Stimulated activated CD8-positive, alpha-beta memory T cell treated with anti-CD3 and anti-CD28 coated beads, Interleukin-12 subunit alpha, Interleukin-12 subunit beta, amount 100 ng/mL, for 24 hours (primary cell): ENCODE data around the gene DNAJC2.
"Not testable (repeated sequence)": the region's sequence is repeated elsewhere in the genome, so short reads cannot be mapped to it uniquely, and the experiment has no call there.

Experiments used
- DNase-seq: peaks from one replicate; pipeline ENCODE4 v3.0.0-alpha.2; 2020; ENCODE audit errors: extremely low read depth

DNAJC2 gene

GRCh38 chr7:103343332-103343731, 1.2 kb downstream of the DNAJC2 start:
- no peak for DNase-seq

- no peak for DNase-seq
Observed at GRCh38 chr7:103341466-103341865, 3.1 kb downstream of the DNAJC2 start.

GRCh38 chr7:103338864-103339263, 5.7 kb downstream of the DNAJC2 start:
- DNase-seq = no peak

GRCh38 chr7:103336761-103337160, 7.8 kb downstream of the DNAJC2 start:
- no peak for DNase-seq

GRCh38 chr7:103325744-103326143, 18.8 kb downstream of the DNAJC2 start:
- DNase-seq = no peak

GRCh38 chr7:103317009-103317408, 27.6 kb downstream of the DNAJC2 start:
- DNase-seq = no peak

GRCh38 chr7:103316380-103316941, 28.1 kb downstream of the DNAJC2 start:
- DNase-seq = no peak

- no peak for DNase-seq
Observed at GRCh38 chr7:103314852-103315251, 29.7 kb downstream of the DNAJC2 start.

GRCh38 chr7:103307503-103308231, 36.9 kb downstream of the DNAJC2 start:
- no peak for DNase-seq

- no peak for DNase-seq
Observed at GRCh38 chr7:103301441-103301840, 43.1 kb downstream of the DNAJC2 start.

GRCh38 chr7:103299660-103300059, 44.9 kb downstream of the DNAJC2 start:
- DNase-seq = no peak

- DNase-seq = no peak
Observed at GRCh38 chr7:103297837-103298179, 46.8 kb downstream of the DNAJC2 start.

- DNase-seq = peak; percentile 88
Observed at GRCh38 chr7:103296901-103297836, 47.4 kb downstream of the DNAJC2 start, which contains the start of gene PMPCB. TSS of gene PMPCB (plus strand) at chr7:103297435. CDS start at chr7:103297460, 25 bp downstream.

GRCh38 chr7:103293526-103293925, 51.0 kb downstream of the DNAJC2 start:
- no peak for DNase-seq

GRCh38 chr7:103292122-103292521, 52.4 kb downstream of the DNAJC2 start:
- no peak for DNase-seq

GRCh38 chr7:103282802-103283427, 61.7 kb downstream of the DNAJC2 start:
- not testable (repeated sequence) for DNase-seq

- not testable (repeated sequence) for DNase-seq
Observed at GRCh38 chr7:103280803-103281155, 63.8 kb downstream of the DNAJC2 start.

GRCh38 chr7:103279963-103280802, 64.4 kb downstream of the DNAJC2 start:
- peak; percentile 79 for DNase-seq

- DNase-seq = not testable (repeated sequence)
Observed at GRCh38 chr7:103279636-103279962, 65.0 kb downstream of the DNAJC2 start.

GRCh38 chr7:103278195-103278594, 66.4 kb downstream of the DNAJC2 start:
- DNase-seq = not testable (repeated sequence)

GRCh38 chr7:103274867-103275266, 69.7 kb downstream of the DNAJC2 start:
- DNase-seq = not testable (repeated sequence)
